GM20000 (cell line): ENCODE results near the gene ENG.

ENCODE experiments used
- DNase-seq: peaks from one replicate; pipeline ENCODE4 v3.0.0; 2012; ENCODE audit warnings: low spot score
- CTCF ChIP-seq: IDR thresholded peaks from 2 replicates; pipeline ENCODE4 v1.5.1; 2012; ENCODE audit warnings: mild to moderate bottlenecking, control low read depth; ENCODE audit errors: extremely low read depth, missing control alignments

The ENG gene

DNA sequence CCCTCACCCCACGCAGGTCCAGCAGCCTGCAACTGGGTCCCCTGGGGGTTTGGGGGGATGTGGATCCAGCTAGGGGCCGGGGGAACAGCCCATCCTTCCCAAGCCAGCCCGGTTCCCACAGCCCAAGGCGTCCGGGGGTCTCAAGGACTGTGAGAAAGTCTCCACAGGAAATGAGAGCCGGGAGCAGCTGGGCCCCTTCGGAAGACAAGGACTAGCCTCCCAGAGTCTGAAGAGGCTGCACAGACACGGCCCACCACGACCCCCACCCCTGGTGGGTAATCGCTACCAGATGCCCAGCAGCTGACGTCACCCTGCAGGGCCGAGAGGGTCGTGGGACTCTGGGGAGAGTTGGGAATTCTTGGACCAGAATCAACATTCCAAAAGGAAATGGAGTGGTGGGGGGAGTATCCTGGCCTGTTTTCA is 86.5 kb downstream of the ENG start:
- no peak for TF ChIP-seq CTCF
- DNase-seq, result no peak

DNA sequence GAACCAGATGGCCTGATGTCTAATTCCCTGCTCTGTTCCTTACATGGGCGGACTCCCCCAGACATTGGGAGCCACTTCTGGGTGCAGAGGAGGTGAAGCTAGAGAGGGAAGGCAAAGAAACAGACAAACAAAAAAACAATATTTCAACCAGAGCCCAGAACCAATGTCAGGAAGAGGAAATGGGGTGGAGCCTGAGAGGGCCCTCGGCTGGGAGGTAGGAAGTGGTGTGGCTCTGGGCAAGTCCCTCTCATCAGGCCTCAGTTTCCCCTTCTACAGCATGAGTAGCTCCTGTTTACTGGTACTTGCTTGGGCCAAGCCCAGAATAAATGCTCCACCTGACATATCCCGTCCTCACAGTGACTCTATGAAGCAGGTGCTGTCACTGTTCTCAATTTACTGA is 87.0 kb downstream of the ENG start:
- no peak for TF ChIP-seq CTCF
- DNase-seq, result no peak

GRCh38 chr9:127765418-127765817 is 89.0 kb downstream of the ENG start:
- TF ChIP-seq CTCF, result no peak

More at GRCh38 chr9:127765418-127765817, 89.0 kb downstream of the ENG start:
- no peak for DNase-seq
